GM19099 (cell line): ENCODE measurements around the gene SNAPC2.
A peak's percentile ranks its signal among the peaks of the same experiment; 100 is the strongest.

ENCODE experiments used
- POLR2A ChIP-seq: IDR thresholded peaks from 3 replicates; pipeline ENCODE4 v1.6.1; 2011; ENCODE audit warnings: low read depth; ENCODE audit not compliant: insufficient read length; ENCODE audit errors: extremely low read depth

The SNAPC2 gene

GRCh38 chr19:7912144-7912696 is 7.9 kb upstream of the SNAPC2 start:
- TF ChIP-seq POLR2A: no peak

DNA sequence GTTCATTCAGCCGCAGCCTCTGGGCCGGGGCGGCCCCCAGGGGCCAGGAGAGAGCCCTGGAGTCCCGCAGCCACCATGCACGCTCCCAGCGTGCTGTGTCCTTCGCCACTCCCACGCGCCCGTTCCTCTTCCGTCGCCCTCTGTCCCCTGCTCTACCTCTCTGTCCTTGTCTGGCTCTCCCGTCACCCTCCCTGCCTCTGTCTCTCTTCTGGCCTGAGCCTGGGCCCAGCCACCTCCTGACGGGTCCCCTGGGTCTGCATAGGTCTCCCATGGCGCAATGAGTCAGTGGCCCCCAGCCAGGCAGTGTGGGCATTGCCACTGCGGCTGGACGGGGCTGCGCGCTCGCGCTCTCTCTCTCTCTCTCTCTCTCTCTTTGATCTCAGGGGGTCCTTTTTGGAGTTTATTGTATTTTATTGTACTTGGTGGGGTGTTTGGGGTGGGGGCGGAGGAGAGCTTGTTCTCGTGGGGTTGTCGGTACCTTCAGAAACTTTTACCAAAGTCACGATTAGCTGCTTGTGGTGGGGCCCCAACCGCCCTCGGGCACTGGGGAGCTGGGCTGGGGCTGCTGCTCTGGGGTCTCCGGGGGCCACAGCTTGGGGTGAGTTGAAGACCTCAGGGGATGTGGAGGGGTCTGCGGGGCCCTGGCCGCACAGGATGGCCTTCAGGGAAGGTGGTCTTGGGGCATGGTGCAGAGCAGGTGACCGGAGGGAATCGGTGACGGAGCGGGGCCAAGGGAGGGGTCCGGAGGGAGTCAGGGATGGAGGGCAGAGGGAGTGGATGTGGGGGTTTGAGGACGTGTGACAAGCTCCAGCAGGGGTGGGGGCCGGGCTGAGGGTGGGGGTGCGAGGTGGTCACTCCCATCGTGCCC is 7.2 kb upstream of the SNAPC2 start:
- no peak for TF ChIP-seq POLR2A

DNA sequence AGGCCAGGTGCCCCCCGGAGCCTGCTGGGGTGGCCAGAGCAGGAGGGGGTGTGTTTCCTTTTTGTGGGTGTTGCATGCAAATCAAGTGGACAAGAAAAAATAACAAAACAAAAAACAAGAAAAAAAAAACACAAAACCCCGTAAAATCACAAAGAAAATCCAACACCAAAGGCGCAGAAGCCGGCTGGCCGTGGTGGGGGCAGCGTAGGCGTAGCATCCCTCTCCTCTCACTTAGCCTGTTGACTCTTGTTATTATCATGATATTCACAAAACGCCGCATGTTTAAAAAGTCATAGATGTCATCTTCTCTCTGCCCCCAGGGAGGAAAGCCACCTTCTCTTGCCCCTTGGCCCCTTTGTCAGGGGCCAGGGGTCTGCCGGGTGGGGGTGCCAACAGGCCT is 6.5 kb upstream of the SNAPC2 start:
- TF ChIP-seq POLR2A: no peak

GRCh38 chr19:7914099-7914498 is 6.0 kb upstream of the SNAPC2 start:
- TF ChIP-seq POLR2A: no peak

DNA sequence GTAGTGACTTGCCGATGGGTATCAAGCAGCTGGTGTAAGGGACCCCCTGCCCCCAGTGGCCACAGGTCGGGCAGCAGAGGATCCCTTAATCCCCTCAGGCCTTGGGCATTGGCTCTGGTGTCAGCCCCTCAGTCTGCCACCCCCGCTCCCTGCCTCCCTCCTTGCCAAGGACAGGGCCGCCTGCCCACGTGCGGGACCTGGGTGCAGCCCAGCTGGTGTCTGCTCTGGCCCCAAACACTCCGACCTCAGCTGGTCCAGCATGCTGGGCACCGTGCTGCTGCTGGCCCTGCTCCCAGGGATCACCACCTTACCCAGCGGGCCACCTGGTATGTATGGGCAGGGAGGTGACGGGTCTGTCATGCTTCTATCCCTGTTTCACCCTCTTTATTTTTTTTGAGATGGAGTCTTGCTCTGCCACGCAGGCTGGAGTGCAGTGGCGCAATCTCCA is 5.5 kb upstream of the SNAPC2 start, which contains the start of gene TGFBR3L:
Gene TGFBR3L (plus strand): TSS at position 233 of the 448 bp plus-strand sequence.
- no peak for TF ChIP-seq POLR2A

DNA sequence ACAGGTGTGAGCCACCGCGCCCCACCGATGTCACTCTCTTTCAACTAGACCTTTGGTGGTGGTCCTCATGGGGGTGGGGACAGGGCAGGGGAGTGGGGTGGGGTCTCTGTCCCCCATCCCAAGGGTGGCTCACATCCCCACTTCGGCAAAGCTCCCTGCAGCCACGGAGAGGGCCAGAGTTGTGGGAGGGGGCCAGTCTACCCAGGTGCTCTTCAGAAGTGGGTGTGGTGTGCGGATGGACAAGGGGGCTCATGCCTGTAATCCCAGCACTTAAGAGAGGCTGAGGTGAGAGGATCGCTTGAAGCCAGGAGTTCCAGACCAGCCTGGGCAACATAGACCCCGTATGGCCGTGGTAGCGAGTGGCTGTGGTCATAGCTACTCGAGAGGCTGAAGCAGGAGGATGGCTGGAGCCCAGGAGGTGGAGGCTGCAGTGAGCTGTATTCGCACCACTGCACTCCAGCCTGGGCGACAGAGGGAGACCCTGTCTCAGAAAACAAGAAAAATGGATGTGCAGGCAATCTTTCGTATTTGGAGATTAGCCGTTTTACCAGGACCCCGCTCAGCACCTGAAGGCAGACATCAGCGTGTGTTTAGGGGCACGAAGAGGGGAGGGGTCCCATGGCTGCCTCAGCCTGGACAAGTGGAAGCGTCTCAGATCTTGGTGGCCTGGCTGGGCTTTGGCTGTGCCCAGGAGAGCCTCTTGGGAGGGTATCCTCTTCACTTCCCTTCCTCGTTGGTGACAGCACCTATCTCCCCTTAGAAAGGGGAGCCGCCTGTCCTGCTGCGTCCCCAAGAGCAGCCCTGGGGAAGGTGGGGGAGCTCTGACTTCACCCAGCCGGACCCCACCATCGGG is 4.7 kb upstream of the SNAPC2 start:
- no peak for TF ChIP-seq POLR2A

GRCh38 chr19:7916103-7916954 is 3.8 kb upstream of the SNAPC2 start:
- TF ChIP-seq POLR2A: no peak

DNA sequence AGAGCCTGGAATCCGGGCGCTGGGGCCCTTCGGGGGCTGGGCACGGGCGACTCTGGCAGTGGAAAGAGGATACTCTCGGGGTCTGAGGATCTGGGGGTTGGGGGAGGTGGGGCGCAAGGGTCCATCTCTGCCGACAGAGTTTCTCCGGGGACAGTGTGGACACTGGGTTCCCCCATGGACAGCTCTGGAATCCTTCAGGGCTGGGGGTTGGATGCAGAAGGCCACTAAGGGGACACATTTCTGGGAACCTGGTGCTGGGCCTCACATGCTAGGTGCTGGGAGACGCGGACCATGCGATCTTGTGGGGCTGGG is 3.2 kb upstream of the SNAPC2 start:
- no peak for TF ChIP-seq POLR2A

- no peak for TF ChIP-seq POLR2A
Measured at GRCh38 chr19:7917267-7918061, 2.7 kb upstream of the SNAPC2 start.

GRCh38 chr19:7918615-7919421 is 1.3 kb upstream of the SNAPC2 start:
- no peak for TF ChIP-seq POLR2A

DNA sequence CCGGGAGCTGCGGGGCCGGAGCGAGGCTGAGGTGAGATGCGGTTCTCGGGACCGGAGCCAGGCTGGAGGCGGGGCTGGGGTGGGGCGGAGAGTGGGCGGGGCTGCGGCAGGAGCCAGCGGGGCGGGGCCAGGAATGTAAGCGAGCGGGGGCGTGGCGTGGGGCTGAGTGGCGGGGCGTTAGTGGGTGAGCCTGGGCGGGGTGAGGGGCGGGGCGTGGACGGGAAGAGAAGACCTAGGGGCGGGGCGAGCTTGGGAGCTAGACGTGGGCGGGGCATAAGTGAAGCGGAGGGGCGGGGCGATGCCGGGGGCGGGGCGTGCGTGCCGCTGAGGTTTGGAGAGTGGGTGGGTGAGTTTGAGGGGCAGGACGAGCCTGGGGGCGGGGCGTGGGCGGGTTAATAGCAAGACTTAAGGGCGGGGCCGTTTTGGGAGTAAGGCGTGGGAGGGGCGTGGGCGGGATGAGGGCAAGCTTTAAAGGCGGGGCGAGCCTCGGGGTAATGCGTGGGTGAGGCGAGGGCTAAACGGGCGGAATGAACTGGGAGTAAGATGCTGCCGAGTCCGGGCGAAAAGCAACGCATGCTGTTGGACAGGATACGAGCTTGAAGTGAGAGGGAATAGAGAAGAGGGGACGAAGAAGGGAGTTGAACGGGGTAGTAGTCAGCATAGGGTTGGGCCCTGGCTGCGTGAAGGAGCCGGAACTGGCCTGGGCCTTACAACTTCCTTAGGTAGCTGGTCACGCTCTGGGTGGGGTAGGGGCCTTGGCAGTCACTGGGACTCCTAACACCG is 572 bp downstream of the SNAPC2 start:
- peak; percentile 48 for TF ChIP-seq POLR2A

DNA sequence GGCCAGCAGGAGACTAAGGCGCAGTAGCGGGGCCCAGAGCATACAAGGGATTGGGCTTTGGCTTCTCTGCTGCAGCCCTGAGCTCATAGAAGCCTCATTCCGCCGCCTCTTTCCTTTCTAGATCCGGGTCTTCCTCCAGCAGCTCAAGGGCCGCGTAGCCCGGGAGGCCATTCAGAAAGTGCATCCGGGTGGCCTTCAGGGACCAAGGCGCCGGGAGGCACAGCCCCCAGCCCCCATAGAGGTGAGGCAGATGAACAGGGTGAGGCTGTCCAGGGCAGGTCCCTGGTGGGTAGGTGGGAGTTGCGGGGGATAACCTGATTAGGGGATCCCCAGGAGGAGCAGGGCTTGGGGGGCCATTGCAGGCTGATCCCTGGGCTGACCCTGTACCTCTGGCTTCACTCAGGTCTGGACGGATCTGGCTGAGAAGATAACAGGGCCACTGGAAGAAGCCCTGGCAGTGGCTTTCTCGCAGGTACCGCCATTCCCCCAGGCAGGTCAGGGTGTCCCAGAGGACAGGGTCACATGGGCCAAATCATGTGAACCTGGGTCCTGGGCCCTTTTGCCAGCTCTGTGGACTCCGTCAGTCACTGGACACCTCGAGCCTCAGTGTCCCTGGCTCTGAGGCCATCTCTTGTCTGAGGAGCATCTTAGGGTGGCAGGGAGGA is 1.3 kb downstream of the SNAPC2 start:
- TF ChIP-seq POLR2A: no peak
